ENCODE data around the gene C10orf90. TPM values are rescaled to one million over a fixed set of nuclear protein-coding genes. Genes with fewer than 3 reads are reported as not detected.
"Not testable (repeated sequence)": the region's sequence is repeated elsewhere in the genome, so short reads cannot be mapped to it uniquely, and the experiment has no call there.

Gene C10orf90
- total RNA-seq, 2 experiments from 2014 or later, result not detected

DNA sequence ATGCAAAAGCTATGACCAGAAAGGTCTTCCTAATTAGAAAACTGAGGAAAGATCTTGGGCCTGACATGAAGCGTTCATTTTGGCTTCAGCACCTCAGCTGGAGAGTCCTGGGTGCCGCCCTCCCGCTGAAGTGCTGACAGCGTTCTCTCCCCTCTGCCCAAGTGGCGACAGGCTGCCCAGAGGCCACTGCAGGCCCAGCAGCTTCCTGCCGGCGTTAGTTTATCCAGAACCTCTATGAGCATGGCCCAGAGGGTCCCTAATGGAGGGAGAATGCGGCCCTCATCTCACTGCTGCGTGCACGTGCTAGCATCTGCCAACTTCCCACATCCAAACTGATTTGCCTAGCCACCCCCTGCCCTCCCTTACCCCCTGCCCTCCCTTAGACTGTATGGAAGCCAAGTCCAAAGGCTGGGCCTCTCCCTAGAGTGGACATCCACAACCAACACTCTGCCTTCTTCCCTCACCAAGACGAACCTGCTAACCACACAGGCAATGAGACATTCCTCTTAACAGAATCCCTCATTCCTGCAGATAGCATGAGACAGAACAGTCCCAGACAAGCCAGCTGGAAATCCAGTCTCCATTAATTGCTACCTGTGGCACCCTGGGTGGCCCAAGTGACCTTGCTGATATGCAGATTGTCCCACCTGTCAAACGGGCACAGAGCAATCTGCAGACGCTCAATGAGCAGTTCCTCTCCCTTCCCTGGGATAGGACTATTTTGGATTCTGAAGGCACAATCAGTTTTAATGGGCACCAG, 108.4 kb downstream of the C10orf90 start:
- CTCF ChIA-PET, result no interaction called here
- POLR2A ChIA-PET, result no interaction called here

DNA sequence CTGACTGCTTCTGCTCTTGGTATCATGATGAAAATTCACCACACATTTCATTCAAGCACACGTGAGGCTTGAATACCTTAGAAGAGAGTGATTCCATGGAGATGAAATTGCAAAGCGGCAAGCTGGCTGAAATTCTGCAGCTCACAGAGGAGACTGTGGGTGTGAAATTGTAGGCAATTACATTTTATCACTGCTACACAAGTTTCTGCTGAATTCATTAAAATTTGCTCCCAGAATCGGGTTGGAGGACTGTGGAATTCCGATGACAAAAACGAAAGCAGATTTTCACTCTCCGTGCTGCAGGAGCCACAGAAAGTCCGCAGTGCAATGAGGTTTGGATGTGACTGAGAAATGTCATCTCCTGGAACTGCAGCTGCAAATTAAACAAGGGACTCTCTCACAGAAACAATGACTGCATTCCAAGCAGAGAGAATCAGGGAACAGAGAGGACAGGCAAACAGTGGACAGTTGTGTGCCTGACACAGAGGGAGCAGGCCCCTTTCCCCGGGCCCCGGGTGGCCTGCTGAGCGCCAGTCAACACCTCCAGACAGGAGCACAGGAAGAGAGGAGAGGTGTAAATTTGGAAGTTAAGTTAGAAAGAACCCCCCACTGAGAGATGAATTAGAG, 109.1 kb downstream of the C10orf90 start:
- ChIA-PET CTCF (interaction anchor here (0.5 kb wide), 1 partner anchor 153 kb away, joined by 3 read pairs; no protein-coding TSS in a partner anchor), POLR2A (no interaction called here)

DNA sequence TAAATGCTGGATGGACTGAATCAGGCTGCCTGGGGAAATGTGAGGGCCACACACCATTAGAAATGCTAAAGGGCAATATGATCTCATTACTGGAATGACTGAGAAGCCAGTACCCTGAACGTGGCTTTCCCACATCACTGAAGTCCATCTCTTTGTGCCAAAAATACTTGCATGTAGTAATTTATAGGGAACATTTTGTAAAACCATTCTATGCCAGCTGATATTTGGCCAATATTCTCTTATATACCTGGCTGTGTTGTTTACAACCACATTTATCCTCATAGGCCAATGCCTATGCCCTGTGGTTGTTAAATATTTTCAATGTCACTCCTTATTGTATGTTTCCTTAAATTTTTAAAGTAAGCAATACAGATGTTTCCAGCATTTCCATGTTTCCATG, 111.6 kb downstream of the C10orf90 start:
- CTCF ChIA-PET, result no interaction called here
- POLR2A ChIA-PET, result no interaction called here

DNA sequence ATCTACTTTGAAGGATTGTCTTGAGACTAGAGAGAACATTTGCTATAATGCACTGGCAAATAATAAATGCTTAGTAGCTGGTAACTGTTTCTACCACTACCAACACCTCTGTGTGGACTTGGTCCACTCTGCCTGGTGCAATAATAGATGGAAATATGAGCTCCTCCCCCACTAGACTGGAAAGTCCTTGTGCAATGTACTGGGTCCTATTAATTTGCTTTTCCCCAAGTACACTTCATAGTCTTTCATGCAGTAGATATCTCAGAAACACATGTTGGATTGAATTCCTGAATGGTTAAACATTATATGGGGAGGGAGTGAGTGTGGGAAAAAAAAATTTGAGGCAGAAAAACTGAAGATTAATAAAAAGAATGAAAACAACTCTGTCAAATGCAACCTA, 119.3 kb downstream of the C10orf90 start:
- ChIA-PET POLR2A (no interaction called here), CTCF (no interaction called here)

DNA sequence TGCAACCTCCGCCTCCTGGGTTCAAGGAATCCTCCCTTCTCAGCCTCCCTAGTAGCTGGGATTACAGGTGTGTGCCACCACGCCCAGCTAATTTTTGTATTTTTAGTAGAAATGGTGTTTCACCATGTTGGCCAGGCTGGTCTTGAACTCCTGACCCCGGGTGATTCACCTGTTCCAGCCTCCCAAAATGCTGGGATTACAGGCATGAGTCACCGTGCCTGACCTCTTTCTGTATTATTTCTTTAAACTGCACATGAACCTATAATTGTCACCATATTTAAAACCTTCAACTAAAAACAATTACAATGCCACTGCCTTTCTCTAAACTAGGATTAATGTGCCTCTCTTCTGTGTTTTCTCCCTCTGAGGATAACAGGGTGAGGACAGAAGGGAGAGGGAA, 119.9 kb downstream of the C10orf90 start:
- POLR2A ChIA-PET, CTCF ChIA-PET: not testable (repeated sequence)

DNA sequence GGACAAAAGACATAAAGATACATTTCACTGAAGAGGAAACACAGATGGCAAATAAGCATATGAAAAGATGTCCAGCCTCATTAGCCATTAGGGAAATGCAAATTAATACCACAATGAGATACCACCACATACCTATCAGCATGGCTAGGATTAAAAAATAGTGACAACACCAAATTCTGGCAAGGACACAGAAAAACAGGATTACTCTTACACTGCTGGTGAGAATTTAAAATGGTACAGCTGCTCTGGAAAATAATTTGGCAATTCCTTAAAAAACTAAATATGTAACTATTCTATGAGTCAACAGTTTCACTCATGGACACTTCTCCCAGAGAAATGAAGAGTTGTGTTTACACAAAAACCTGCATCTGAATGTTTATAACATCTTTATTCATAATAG, 121.1 kb downstream of the C10orf90 start:
- ChIA-PET POLR2A (no interaction called here), CTCF (interaction anchor here (0.6 kb wide), 1 partner anchor 626 kb away, joined by 3 read pairs; no protein-coding TSS in a partner anchor)

DNA sequence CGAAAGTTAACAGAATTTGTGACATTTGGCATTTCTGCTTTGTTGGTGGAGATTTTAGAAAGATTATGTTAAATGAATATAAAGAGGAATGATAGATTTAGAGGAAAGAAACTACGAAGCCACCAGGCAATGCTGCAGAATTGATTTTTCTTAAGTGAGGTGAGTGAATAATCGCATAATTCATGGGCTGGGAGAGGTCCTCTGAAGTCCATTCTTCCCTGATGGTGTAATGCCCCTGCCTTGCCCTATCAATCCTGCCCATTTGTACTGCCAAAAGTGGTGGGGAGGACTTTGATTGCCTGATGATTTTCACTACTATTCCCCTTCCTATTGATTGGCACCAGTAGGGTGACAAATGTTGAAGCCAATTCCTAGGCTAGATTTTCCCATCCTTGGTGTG, 125.9 kb downstream of the C10orf90 start:
- CTCF ChIA-PET, result no interaction called here
- POLR2A ChIA-PET, result no interaction called here

DNA sequence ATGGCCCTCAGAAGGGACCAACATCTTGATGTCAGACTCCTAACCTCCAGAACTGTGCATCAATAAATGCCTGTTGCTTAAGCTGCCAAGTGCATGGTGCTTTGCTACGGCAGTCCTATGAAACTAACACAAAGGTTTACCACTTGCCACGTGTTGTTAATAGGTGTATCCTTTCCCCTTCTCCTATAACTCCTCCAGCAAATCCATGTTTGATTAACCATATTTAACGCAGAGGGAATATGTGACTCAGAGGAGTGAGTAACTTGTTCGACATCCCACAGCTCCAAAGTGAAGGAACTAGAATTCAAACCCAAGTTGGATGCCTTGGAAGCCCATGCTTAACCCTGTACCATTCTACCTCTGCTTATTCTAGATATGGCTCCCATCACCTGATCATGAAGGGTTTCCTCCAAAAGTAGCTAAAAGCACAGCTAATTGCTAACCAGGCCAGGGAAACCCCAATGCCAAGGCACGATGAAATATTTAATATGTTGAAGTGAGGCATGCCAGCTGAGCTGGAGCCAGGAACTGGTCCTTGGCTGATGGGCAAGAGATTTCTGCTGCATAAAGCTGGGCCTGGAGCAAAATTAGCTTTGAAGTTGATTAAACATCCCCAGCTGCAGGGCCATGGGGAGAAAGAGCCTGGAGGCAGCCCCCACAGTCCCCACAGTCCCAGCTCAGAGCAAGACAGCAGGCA, 131.9 kb downstream of the C10orf90 start:
- CTCF ChIA-PET, result no interaction called here
- POLR2A ChIA-PET, result no interaction called here

DNA sequence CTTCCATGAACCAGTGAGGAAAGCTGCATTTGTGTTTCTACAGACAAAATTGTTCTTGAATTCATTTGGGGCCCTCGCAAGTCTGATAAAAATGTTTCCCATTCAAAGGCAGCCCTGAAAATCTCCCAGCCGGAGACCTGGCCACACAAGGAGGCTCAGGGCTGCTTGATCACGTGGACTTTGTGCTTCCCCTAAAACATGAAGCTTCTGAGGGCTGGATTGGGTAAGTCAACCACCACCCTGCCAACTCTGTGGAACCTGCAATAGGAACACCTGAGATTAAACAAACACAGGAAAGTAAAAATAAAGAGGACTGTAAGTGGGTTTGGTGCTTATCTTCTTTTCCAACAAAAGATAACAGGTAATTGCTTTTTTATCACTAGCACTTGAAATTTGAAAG, 133.8 kb downstream of the C10orf90 start:
- CTCF ChIA-PET, result no interaction called here
- POLR2A ChIA-PET, result no interaction called here

DNA sequence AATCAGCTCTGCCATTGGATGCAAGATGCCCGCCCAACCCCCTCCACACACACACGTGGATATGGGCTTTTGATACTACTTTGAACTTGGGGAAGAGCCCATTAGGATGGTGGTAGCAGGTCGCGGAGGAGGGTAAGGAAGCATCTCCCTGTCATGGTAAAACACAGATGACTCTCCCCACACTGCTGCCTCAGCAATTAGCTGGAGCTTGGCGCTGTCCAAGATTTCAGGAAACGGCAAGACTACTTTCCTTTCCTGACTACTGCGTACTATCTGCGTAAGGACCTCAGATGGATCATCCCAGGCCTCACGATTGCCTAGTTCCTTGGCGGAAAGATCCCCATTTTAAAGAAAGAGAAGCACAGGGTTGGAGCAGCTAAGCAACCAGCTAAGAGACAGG, 134.3 kb downstream of the C10orf90 start:
- ChIA-PET CTCF (no interaction called here), POLR2A (no interaction called here)

DNA sequence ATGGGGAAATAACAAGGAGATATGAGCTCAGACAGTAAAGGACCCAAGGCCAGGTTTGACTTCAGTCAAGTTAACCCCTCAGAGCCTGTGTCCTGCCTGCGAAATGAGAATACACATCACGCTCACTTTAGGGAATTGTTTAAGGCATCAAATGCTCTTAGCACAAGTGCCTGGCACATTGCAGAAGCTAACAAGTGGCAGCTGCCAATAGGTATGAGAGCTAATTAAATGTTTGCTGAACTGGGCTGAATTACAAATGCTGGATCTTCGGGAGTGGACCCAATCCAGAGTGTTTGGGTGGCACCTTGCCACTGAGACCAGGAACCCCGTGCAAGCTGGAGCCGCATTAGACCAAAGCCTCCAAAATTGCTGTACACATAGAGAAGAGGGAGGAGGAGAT, 136.8 kb downstream of the C10orf90 start:
- ChIA-PET CTCF (no interaction called here), POLR2A (no interaction called here)

DNA sequence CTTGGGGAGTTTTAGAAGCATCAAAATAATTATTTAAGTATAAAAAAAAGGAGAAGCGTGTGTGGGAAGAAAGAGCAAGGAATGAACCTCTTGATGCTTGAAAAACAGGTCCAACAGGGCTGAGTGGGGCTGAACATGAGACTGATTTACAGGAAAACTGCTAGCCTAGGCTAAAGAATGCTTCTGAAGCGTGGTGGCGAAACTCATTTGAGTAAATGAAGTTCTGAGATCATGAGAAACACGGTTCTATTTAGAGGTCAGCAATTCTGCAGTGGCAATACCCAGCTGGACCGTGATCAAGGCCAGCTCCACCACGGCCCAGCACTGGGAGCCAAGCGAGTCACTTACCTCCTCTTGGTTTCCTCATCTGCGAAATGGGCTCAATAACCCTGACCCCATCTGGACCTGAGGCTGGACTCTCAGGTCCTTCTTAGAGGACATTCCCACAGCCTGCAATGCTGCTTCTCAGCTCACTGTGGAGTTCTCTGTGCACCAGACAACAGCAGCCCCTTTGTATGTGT, 142.1 kb downstream of the C10orf90 start:
- CTCF ChIA-PET, result no interaction called here
- POLR2A ChIA-PET, result no interaction called here

DNA sequence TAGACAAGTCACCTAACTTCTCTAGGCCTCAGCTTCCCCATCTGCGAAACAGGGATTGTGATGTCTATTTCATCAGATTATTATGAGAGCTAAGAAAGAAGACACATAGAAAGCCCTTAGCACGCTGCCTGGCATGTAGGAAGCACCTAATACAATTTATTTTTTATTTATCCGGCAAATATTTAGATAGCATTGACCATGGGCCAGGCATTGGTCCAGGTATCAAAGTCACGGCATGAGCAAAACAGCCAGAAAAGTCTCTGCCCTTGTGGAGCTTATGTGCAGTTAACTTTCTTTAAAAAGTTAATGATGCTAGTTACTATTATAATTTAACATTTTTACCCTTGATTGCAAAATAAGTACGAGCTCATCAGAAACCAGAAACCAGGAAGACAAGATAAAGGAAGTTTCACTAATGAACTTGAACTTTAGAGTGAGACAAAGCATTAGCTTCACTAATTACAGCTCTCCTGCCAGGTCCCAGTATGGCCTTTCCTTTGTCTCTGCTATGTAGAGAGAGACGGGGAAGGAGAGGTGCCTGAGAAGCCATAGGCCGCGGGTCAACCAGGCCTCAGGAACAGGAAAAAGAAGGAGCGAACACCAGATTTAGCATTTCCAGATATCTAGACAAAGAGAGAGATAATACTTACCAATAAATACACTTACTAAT, 142.7 kb downstream of the C10orf90 start:
- ChIA-PET CTCF (no interaction called here), POLR2A (no interaction called here)

DNA sequence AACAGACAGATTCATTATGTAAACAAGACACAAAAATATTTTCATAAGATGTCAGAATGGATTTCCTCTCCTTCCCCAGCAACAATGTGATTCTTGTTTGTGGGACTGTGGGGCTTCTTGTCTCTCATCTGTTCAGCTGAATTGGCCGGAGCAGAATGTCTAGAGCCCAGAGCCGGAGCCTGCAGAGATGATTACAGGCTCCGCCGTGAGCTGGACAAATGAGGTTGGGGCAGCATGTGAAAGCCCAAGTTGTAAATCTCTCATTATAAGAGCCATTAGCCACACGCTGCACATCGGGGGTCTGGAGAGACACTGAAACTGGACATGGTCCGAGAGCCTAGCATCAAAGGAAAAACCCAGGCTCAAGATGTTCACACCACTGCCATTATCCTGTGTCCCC, 145.2 kb downstream of the C10orf90 start:
- CTCF ChIA-PET, result no interaction called here
- POLR2A ChIA-PET, result no interaction called here

DNA sequence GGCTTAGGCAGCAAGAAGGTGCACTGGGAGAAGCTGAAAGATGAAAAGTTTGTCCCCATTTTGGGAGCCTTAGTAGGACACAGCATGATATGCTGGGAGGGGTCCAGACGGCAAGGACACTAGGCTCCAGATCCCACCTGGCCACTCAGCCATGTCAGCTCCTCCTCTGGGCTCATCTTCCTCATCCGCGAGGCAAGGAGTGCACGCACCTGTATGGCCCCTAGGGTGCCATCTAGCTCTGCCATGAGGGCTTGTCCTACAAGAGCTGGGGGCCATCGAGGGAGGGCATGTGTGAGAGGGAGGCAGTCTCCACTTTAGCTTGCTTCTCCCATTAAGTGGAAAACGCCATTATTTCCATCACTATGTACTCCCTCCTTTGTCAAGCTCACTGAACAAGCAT, 146.0 kb downstream of the C10orf90 start:
- CTCF ChIA-PET, result no interaction called here
- POLR2A ChIA-PET, result no interaction called here

DNA sequence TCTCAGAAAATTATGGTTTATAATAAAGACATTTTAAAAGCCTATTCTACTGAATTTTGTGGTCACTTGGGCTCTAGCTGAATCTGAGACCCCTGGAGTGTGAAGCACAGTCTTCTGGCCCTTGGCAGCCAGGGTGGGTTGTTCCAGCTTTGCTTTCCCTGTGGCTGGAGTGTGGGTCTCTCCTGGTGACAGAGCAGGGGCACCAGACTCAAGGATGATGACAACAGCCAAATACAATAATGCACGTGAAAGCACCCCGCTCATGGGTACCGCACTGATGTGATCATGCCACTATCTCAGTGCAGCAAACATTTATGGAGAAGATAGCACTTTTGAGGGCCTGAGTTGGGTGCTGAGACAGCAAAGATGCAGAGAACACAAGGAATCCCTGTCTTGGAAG, 147.4 kb downstream of the C10orf90 start:
- CTCF ChIA-PET, result no interaction called here
- POLR2A ChIA-PET, result no interaction called here

DNA sequence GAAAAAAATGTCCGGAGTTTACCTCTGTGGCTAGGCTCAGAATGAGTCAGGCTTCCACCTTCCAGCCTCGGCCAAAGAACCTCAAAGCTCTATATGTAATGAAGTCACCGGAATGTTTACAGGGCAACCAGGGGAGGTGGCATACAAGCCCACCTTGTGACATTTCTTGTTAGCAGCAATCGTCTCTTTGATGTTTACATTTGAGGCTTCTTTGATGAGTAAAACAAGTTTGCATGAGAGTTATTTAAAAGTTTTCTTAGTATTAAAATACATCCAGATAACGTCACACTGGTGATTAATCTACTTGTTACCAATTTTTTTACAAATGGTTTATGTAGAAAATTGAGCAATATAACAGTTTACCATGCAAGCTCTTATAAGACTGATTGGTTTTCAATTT, 149.1 kb downstream of the C10orf90 start:
- CTCF ChIA-PET, result no interaction called here
- POLR2A ChIA-PET, result no interaction called here

DNA sequence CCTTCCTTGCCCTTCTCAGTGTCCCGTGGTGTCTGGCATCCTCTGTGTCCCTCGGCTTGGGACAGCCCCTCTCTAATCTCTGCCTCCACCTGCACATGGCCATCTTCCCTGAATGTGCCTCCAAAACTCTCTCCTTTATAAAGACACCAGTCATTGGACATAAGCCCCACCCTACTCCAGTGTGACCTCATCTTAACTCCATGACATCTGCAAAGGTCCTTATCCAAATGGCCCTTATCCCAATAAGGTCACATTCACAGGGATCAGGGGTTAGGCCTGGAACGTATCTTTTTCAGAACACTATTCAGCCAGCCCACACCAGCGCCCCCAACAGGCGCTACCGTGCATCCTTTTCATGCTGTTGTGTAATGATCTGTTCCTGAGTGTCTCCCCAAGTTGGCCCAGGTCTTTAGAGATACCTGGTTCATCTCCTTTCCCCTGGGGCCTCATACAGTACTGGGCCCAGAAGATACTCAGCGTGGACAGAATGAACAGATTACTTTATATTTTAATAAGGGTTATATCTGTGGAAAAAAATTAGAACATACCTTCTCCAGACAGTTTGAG, 149.7 kb downstream of the C10orf90 start:
- ChIA-PET CTCF (no interaction called here), POLR2A (no interaction called here)

DNA sequence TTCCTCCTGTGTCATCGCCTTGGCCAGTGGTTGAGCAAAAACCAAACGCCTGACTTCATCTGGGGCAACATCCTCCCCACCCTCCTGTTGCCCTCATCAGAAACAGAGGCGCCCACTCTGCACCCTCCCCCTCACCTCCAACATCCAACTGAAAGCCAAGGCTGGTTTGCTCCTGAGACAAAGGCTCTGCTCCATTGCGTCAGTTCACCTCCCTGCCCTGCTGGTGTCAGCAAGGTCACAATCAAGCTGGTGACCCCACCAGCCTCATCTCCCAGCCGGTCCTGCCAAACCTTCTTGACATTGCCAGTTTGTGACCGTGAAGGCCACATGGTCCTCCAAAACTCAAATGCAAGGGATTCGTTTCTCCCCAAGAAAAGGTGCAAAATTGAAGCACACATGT, 150.5 kb downstream of the C10orf90 start:
- CTCF ChIA-PET, result no interaction called here
- POLR2A ChIA-PET, result no interaction called here

DNA sequence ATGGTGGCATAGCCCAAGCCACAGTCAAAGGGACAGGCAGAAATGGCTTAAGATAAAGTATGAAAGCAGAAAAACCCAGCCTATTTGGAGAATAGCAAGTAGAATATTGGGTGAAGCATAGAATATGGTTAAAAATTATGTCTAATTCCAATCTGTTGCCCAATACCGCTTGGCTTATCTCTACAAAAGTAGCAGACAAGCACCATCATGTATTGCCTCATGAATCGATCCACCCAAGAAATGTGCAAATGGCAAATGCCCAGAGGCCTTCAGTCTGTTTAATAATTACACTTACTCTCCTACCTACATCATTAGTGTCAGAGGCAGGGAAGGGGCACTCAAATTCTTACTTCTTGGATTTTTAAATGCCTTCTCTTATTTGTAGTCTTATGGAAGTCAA, 151.3 kb downstream of the C10orf90 start:
- ChIA-PET POLR2A (no interaction called here), CTCF (no interaction called here)

Data from activated CD8-positive, alpha-beta memory T cell treated with anti-CD3 and anti-CD28 coated beads for 36 hours (primary cell).